Fibroblast of skin of right biceps (primary cell): Measurements from ENCODE around the gene SBF2.

Experiments
- DNase-seq: peaks from one replicate; pipeline ENCODE4 v3.0.0-alpha.2; 2013

SBF2 gene

DNA sequence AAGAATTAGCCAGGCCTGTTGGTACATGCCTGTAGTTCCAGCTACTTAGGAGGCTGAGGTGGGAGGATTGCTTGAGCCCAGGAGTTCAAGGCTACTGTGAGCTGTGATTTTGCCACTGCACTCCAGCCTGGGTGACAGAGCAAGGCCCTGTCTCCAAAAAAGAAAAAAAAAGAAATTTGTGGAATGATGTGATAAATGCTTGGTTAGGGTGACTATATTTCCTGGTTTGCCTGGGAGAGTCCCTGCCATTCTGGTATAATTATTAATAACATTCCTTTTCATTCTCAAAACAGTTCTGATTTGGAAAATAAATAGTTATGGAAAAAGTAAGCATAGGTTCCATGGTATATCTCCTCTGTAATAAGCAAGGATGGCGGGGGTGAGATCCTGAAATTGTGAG lies 555.3 kb downstream of the SBF2 start:
- DNase-seq, result no peak

DNA sequence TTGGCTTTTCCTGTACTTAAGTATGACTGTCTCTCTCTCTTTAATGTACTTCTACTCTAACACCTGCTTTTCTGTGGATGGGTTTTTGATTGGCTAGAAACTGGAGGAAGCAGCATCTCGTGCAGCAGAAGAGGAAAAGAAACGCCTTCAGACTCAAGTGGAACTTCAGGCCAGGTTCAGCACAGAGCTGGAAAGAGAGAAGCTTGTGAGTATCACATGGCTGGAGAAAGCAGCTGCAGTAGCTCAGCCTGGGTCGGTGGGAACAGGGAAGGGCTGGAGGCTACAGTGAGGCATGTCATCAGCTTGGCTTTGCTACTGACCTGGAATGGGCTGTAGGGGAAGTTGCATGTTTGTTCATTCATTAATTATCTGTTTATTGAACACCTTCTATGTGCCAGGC lies 555.9 kb downstream of the SBF2 start:
- no peak for DNase-seq

DNA sequence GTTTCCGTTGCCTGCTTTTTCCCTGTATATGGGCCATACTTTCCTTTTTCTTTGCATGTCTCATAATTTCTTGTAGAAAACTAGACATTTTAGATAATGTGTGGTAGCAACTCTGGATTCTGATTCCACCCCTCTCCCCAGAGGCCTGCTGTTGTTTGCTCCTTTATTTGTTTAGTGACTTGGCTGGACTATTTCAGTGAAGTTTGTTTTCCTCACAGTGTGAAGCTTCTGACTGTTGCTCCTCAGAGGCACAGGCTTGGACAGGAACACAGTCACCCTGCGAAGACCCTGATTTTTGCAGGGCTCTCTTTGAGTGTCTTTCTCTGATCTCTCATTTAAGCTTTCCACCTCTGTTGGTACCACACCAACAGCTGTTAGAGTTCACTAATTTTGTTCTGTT lies 557.7 kb downstream of the SBF2 start:
- DNase-seq, result no peak

DNA sequence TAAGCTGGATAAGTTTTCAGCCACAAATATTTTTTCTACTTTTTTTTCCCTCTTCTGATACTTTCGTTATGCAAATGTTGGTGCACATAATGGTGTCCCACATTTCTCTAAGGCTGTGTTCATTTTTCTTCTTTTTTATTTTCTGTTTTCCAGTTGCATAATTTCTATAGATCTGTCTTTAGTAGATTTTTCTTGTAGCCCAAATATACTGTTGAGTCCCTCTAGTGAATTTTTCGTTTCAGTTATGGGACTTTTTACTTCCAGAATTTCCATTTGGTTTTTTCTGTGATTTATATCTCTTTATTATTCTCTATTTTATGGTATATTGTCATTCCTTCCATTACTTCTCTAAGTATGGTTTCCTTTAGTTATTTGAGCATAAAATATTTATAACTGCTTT lies 558.1 kb downstream of the SBF2 start:
- DNase-seq, result no peak

GRCh38 chr11:9735236-9735635 lies 558.8 kb downstream of the SBF2 start:
- DNase-seq, result no peak

GRCh38 chr11:9733212-9733611 lies 560.8 kb downstream of the SBF2 start:
- DNase-seq, result no peak

- DNase-seq, result no peak
These were observed 561.6 kb downstream of the SBF2 start for GRCh38 chr11:9732453-9732852.

GRCh38 chr11:9731256-9731655 lies 562.8 kb downstream of the SBF2 start:
- DNase-seq, result no peak
